A673 (cell line): ENCODE measurements around the gene WBP2.

Experiments
- EZH2 ChIP-seq: fragments of 200-600 bp; sonication (generic); IDR thresholded peaks from 2 replicates; pipeline ENCODE4 v1.6.1; 2017; ENCODE audit warnings: borderline replicate concordance, low read depth, mild to moderate bottlenecking, mixed read lengths, antibody characterized with exemption, low read length; ENCODE audit not compliant: poor library complexity, severe bottlenecking
- TF ChIP-seq, protein P1 (sequence below): fragments of 300-800, 200-600 bp; sonication (generic); conservative IDR thresholded peaks from 2 replicates; pipeline ENCODE4 v1.5.1; 2017; ENCODE audit warnings: low read depth, mild to moderate bottlenecking, antibody characterized with exemption, low read length, moderate library complexity, mixed read lengths

DNA sequence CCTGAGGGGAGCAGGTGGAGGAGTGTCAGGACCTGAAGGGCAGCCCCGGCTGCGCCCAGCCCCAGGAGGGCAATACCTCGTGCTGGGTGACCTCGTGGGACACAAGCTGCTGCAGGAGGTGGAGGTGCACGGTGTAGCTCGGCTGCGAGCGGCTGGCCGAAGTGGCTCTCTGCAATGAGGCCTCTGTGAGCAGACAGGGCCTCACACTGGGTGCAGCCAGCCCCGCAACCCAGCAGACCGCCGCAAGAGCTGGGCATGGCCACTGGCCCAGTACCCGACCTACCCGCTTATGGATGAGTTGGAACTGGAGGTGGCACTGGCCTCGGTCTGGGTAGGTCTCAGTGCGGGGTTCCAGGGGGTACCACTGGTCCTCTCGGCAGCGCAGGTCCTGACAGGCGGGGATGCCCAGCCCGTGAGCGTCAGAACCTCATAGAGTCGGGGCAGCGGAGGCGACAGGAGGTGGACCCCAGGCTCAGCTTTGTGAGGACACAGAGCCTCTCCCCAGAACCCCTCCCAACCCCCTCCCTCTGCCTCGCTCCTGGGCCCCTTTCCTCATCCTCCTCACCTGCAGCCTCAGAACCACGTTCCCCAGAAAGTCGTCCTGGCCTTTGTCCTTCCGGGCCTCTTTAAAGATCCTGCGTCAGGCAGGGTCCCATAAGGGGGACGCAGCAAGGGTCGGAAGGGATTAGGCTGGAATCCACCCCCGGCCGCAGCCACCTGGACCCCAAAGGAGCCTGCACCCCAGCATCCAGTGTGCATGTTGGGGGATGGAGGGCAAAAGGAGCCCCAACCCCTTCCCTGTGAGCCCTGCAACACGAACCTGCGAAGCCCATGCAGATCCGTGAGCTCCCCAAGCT is 15.0 kb downstream of the WBP2 start:
- TF ChIP-seq, protein P1, sequence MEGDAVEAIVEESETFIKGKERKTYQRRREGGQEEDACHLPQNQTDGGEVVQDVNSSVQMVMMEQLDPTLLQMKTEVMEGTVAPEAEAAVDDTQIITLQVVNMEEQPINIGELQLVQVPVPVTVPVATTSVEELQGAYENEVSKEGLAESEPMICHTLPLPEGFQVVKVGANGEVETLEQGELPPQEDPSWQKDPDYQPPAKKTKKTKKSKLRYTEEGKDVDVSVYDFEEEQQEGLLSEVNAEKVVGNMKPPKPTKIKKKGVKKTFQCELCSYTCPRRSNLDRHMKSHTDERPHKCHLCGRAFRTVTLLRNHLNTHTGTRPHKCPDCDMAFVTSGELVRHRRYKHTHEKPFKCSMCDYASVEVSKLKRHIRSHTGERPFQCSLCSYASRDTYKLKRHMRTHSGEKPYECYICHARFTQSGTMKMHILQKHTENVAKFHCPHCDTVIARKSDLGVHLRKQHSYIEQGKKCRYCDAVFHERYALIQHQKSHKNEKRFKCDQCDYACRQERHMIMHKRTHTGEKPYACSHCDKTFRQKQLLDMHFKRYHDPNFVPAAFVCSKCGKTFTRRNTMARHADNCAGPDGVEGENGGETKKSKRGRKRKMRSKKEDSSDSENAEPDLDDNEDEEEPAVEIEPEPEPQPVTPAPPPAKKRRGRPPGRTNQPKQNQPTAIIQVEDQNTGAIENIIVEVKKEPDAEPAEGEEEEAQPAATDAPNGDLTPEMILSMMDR: no peak
- TF ChIP-seq EZH2: no peak
